Pancreas (tissue), 10 donors: ENCODE results near the gene ADAMTS6. TPM values are rescaled to one million over a fixed set of nuclear protein-coding genes. Genes with fewer than 3 reads are reported as not detected.
"Not testable (repeated sequence)": the region's sequence is repeated elsewhere in the genome, so short reads cannot be mapped to it uniquely, and the experiment has no call there.

Experiments
- ATAC-seq, 4 donors: fragments of 200-7000 bp; cut with Tn5 transposase; one replicate each; pipeline versions ENCODE4 v1.8.0 to v1.9.1; 2020; ENCODE audit warnings: mild to moderate bottlenecking in 4 of 4, moderate library complexity in 4 of 4
- DNase-seq, 6 donors: peaks; one replicate each; pipeline ENCODE4 v3.0.0-alpha.2; 2020
- FAIRE-seq: peaks from 2 replicates; lab custom pipeline; 2012; peaks lifted over from hg19 to GRCh38; lab: Jason Lieb, UNC
- H3K27ac ChIP-seq, 4 donors: fragments of 200-600 bp; sonication (generic); 1 replicate in 3 of 4; 2 replicates in 1 of 4; pipeline versions ENCODE4 v1.5.0 to v1.8.0; 2020
- H3K27me3 ChIP-seq, 4 donors: fragments of 200-600 bp; one replicate each; pipeline ENCODE4 v1.8.0; 2021
- H3K36me3 ChIP-seq, 3 donors: fragments of 200-600 bp; sonication (generic) in 1 of 3; one replicate each; pipeline versions ENCODE4 v1.5.0 to v1.8.0; 2020 to 2021
- H3K4me1 ChIP-seq, 3 donors: fragments of 200-600 bp; one replicate each; pipeline ENCODE4 v1.8.0; 2021
- H3K4me3 ChIP-seq, 4 donors: fragments of 200-600 bp; sonication (generic) in 2 of 4; one replicate each; pipeline versions ENCODE4 v1.5.0 to v1.8.0; 2020 to 2021
- H3K9me3 ChIP-seq, 4 donors: fragments of 200-600 bp; one replicate each; pipeline ENCODE4 v1.8.0; 2021
- CTCF ChIP-seq, 4 donors: fragments of 200-600 bp; sonication (generic) in 3 of 4; IDR thresholded peaks; one replicate each; pipeline versions ENCODE4 v1.5.0 to v1.8.0; 2021; ENCODE audit warnings: antibody characterized with exemption in 4 of 4
- WGBS, 2 donors: extraction: QIAGEN DNeasy Blood & Tissue Kit; methylation state at CpG; one replicate each; pipeline ENCODE4 v1.1.7; 2013; 5-methylcytosine and 5-hydroxymethylcytosine counted together
- intact Hi-C, 3 donors: fragments of 100-400 bp; cut with DNase I; formaldehyde crosslinking; loops; one replicate each; pipeline versions ENCODE4 v1.11.1 to v1.14.2; 2022
- polyA plus RNA-seq, 2 donors: library from polyadenylated mRNA; stranded (reverse); fragments of 200-250 nt; gene quantifications; one replicate each; pipeline ENCODE4 v1.2.3, GENCODE V29; 2013
- total RNA-seq, 6 donors: library from RNA; stranded (reverse); fragmentation: NEBNext Ultra II Directional in 4 of 6; extraction: Animal tissue kit (Norgen Biotek cat#: 25700) in 4 of 6; gene quantifications; one replicate each; pipeline versions ENCODE4 v1.2.1 to v1.2.4, GENCODE V29; 2021 to 2023
- donor health status: healthy with polysubstance abuse.
- donor health status: DM: no; HTN: no; CAD: no; lungs with moderate emphysema.
- donor health status: DM: no; HTN: no; CAD: no.
- donor health status: control.
- donor health status: control.
- donor health status: Bipolar disorder and iron deficiency.
- donor health status: DM: yes; HTN: yes; CAD: no.
- donor health status: DM: no; HTN: no; CAD: no.
- donor health status: DM: no; HTN: no; CAD: no.
- donor health status: DM: yes; HTN: yes; CAD: no.

Gene ADAMTS6
- total and polyA plus RNA-seq, 8 donors, result 0.14 to 0.70 (median 0.30) TPM

- no peak for ATAC-seq
- Histone ChIP-seq H3K27me3 (no peaks in the 10 kb centered on the region), H3K36me3 (no peaks in the 10 kb centered on the region), H3K4me3 (no peak overlapping the region), H3K4me1 (no peaks in the 10 kb centered on the region), H3K27ac (no peak overlapping the region), H3K9me3 (no peaks in the 10 kb centered on the region)
- no peak for DNase-seq
- no peak for FAIRE-seq
- 78 to 91% methylated on average over 4 of the region's 4 CpGs for WGBS, 2 donors
- intact Hi-C loops, result no loop called here
- no peak for TF ChIP-seq CTCF (IDR thresholded peaks at IDR 0.05)
Measured at GRCh38 chr5:65391591-65391990, 90.1 kb downstream of the ADAMTS6 start.

DNA sequence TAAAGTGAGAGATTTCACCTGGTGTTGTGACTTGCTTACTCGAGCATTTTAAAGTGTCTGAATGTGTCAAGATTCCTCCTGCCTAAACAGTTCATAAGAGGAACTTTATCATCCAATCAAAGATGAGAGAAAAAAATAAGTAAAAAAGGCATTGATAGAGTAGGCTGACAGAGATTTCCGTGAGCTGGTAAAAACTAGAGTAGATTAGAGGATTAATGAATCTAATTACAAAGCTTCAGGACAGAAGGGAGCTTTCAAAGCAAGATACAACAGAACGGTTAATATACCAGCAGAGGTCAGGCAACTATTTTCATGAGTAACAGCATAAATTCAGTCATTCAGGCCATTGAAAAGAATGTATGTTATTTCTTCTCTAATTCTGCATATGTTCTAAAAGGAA lies 91.5 kb downstream of the ADAMTS6 start:
- Histone ChIP-seq H3K9me3 (no peaks in the 10 kb centered on the region), H3K27ac (no peak overlapping the region), H3K27me3 (no peaks in the 10 kb centered on the region), H3K36me3 (no peaks in the 10 kb centered on the region), H3K4me3 (no peak overlapping the region), H3K4me1 (no peaks in the 10 kb centered on the region)
- intact Hi-C loops, result no loop called here
- DNase-seq, result no peak
- 51 to 64% methylated on average over 3 of the region's 3 CpGs for WGBS, 2 donors
- TF ChIP-seq CTCF (IDR thresholded peaks at IDR 0.05), result no peak
- no peak for ATAC-seq
- FAIRE-seq, result no peak

- Histone ChIP-seq H3K4me1 (no peaks in the 10 kb centered on the region), H3K36me3 (no peaks in the 10 kb centered on the region), H3K27ac (no peak overlapping the region), H3K27me3 (no peaks in the 10 kb centered on the region), H3K4me3 (no peak overlapping the region), H3K9me3 (no peaks in the 10 kb centered on the region)
- DNase-seq (no peak), FAIRE-seq (no peak), ATAC-seq (no peak)
- WGBS, 2 donors, result 52 to 77% methylated on average over 7 of the region's 7 CpGs
- intact Hi-C loops, result no loop called here
- no peak for TF ChIP-seq CTCF (IDR thresholded peaks at IDR 0.05)
Measured at GRCh38 chr5:65383859-65384258, 97.9 kb downstream of the ADAMTS6 start.

GRCh38 chr5:65382582-65382981 lies 99.1 kb downstream of the ADAMTS6 start:
- no peaks in the 10 kb centered on the region for H3K27me3 ChIP-seq
- no peak for ATAC-seq
- no peak overlapping the region for H3K4me3 ChIP-seq
- WGBS, 2 donors, result 39 to 58% methylated on average over 1 of the region's 1 CpG
- no peaks in the 10 kb centered on the region for H3K4me1 ChIP-seq
- TF ChIP-seq CTCF (IDR thresholded peaks at IDR 0.05), result no peak
- no peak for FAIRE-seq
- H3K27ac ChIP-seq, result no peak overlapping the region
- no peak for DNase-seq
- intact Hi-C loops, result no loop called here
- no peaks in the 10 kb centered on the region for H3K9me3 ChIP-seq
- H3K36me3 ChIP-seq, result no peaks in the 10 kb centered on the region

DNA sequence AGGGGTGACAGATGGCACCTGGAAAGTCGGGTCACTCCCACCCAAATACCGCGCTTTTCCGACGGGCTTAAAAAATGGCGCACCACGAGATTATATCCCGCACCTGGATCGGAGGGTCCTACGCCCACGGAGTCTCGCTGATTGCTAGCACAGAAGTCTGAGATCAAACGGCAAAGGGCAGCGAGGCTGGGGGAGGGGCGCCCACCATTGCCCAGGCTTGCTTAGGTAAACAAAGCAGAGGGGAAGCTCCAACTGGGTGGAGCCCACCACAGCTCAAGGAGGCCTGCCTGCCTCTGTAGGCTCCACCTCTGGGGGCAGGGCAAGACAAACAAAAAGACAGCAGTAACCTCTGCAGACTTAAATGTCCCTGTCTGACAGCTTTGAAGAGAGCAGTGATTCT lies 111.2 kb downstream of the ADAMTS6 start:
- intact Hi-C loops, FAIRE-seq, H3K4me1 ChIP-seq, ATAC-seq, H3K27ac ChIP-seq, DNase-seq, H3K9me3 ChIP-seq, H3K36me3 ChIP-seq, H3K4me3 ChIP-seq, H3K27me3 ChIP-seq: not testable (repeated sequence)
- WGBS, 2 donors, result 85 to 92% methylated on average over 15 of the region's 15 CpGs
